ENCODE measurements around the gene PRKG1.

Gene PRKG1

DNA sequence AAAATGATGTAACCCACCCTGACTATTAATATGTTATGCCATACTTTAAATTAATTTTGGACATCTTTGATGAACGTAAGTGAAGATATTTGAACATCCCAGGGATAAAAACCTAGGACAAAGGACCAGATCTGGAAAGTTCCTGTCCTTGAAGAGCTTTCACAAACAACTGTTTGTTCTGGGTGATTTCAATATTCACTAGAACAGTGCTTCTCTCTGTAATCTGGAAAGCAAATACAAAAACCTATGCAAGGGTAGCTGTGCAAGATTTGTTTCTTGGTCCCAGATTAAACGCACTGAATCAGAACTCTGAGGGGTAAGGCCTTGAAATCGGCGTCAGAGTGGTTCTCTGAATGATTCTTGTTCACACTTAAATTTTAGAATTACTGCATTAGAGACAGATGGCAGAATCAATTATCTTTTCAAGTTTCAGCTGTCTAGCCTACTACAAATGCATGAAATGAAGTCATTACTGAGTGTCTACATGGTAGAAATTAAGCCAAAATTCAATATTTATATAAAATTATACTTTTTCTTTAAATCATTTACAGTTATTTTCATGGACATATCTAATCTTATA lies 694.7 kb downstream of the PRKG1 start:
- no peaks in the 10 kb centered on the region for H4K20me1 ChIP-seq (ENCODE audit: insufficient read depth, low read length)
- no peaks in the 10 kb centered on the region for H3K4me1 ChIP-seq (ENCODE audit: insufficient read depth, low read length)
- no peaks in the 10 kb centered on the region for H3K79me2 ChIP-seq (ENCODE audit: insufficient read depth, low read length)
- H3K4me2 ChIP-seq (ENCODE audit: insufficient read depth, low read length): no peak overlapping the region
- H3K9ac ChIP-seq (ENCODE audit: low read depth, low read length): no peak overlapping the region
- no peak for ATAC-seq (ENCODE audit: insufficient read depth, low read depth)
- H3K27me3 ChIP-seq (ENCODE audit: insufficient read depth, low read length, poor library complexity): no peaks in the 10 kb centered on the region
- H3K36me3 ChIP-seq (ENCODE audit: insufficient read depth, low read length): no peaks in the 10 kb centered on the region
- DNase-seq: no peak
- H3K27ac ChIP-seq (ENCODE audit: low read length): no peak overlapping the region
- no peaks in the 10 kb centered on the region for H3K9me3 ChIP-seq (ENCODE audit: insufficient read depth, low read length, severe bottlenecking)
- H3K4me3 ChIP-seq (ENCODE audit: low read depth in 1 of 2, low read length in 2 of 2): no peak overlapping the region
- TF ChIP-seq EZH2 (IDR thresholded peaks at IDR 0.05; ENCODE audit: borderline replicate concordance, low read depth, low read length, severe bottlenecking): no peak
- TF ChIP-seq, protein P1, sequence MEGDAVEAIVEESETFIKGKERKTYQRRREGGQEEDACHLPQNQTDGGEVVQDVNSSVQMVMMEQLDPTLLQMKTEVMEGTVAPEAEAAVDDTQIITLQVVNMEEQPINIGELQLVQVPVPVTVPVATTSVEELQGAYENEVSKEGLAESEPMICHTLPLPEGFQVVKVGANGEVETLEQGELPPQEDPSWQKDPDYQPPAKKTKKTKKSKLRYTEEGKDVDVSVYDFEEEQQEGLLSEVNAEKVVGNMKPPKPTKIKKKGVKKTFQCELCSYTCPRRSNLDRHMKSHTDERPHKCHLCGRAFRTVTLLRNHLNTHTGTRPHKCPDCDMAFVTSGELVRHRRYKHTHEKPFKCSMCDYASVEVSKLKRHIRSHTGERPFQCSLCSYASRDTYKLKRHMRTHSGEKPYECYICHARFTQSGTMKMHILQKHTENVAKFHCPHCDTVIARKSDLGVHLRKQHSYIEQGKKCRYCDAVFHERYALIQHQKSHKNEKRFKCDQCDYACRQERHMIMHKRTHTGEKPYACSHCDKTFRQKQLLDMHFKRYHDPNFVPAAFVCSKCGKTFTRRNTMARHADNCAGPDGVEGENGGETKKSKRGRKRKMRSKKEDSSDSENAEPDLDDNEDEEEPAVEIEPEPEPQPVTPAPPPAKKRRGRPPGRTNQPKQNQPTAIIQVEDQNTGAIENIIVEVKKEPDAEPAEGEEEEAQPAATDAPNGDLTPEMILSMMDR (IDR thresholded peaks at IDR 0.05; ENCODE audit: borderline replicate concordance, extremely low read depth, low read length, poor library complexity, severe bottlenecking): no peak
- H2AFZ ChIP-seq (ENCODE audit: low read depth, low read length): no peak overlapping the region; the same call in 1 of the 2 replicates

- ATAC-seq (ENCODE audit: insufficient read depth, low read depth): no peak
- H3K4me1 ChIP-seq (ENCODE audit: insufficient read depth, low read length): no peaks in the 10 kb centered on the region
- no peak overlapping the region for H3K27ac ChIP-seq (ENCODE audit: low read length)
- no peak overlapping the region for H3K4me2 ChIP-seq (ENCODE audit: insufficient read depth, low read length)
- no peaks in the 10 kb centered on the region for H3K36me3 ChIP-seq (ENCODE audit: insufficient read depth, low read length)
- no peak for TF ChIP-seq EZH2 (IDR thresholded peaks at IDR 0.05; ENCODE audit: borderline replicate concordance, low read depth, low read length, severe bottlenecking)
- TF ChIP-seq, protein P1 (IDR thresholded peaks at IDR 0.05; ENCODE audit: borderline replicate concordance, extremely low read depth, low read length, poor library complexity, severe bottlenecking): no peak
- no peak overlapping the region for H3K9ac ChIP-seq (ENCODE audit: low read depth, low read length)
- H3K27me3 ChIP-seq (ENCODE audit: insufficient read depth, low read length, poor library complexity): no peaks in the 10 kb centered on the region
- no peak overlapping the region for H2AFZ ChIP-seq (ENCODE audit: low read depth, low read length)
- DNase-seq: no peak
- H4K20me1 ChIP-seq (ENCODE audit: insufficient read depth, low read length): no peaks in the 10 kb centered on the region
- no peaks in the 10 kb centered on the region for H3K79me2 ChIP-seq (ENCODE audit: insufficient read depth, low read length)
- no peaks in the 10 kb centered on the region for H3K9me3 ChIP-seq (ENCODE audit: insufficient read depth, low read length, severe bottlenecking)
- no peak overlapping the region for H3K4me3 ChIP-seq (ENCODE audit: low read depth in 1 of 2, low read length in 2 of 2)
Observed at GRCh38 chr10:51770709-51771108, 696.4 kb downstream of the PRKG1 start.

DNA sequence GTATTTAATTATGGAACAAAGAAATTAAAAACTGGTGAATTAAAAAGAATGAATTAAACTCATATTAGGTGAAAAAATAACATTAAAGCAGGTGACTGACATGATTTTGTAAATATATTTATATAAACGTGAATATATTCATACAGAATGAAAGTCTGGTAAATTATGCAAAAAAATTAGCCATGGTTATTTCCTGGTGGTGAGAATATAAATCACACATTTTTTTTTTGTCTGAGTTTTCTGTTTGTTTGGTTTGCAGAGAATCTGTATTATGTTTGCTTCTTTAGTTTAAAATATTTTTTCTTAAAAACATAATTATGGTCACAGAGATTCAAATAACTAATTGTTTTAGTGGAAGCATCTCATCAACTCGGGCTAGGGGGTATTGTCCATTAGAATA lies 698.1 kb downstream of the PRKG1 start:
- Histone ChIP-seq H3K27ac (ENCODE audit: low read length) (no peak overlapping the region), H3K36me3 (ENCODE audit: insufficient read depth, low read length) (no peaks in the 10 kb centered on the region), H3K4me1 (ENCODE audit: insufficient read depth, low read length) (no peaks in the 10 kb centered on the region), H3K9me3 (ENCODE audit: insufficient read depth, low read length, severe bottlenecking) (no peaks in the 10 kb centered on the region), H3K79me2 (ENCODE audit: insufficient read depth, low read length) (no peaks in the 10 kb centered on the region), H3K4me2 (ENCODE audit: insufficient read depth, low read length) (no peak overlapping the region), H4K20me1 (ENCODE audit: insufficient read depth, low read length) (no peaks in the 10 kb centered on the region), H3K27me3 (ENCODE audit: insufficient read depth, low read length, poor library complexity) (no peaks in the 10 kb centered on the region), H3K4me3 (ENCODE audit: low read depth in 1 of 2, low read length in 2 of 2) (no peak overlapping the region), H3K9ac (ENCODE audit: low read depth, low read length) (no peak overlapping the region), H2AFZ (ENCODE audit: low read depth, low read length) (no peak overlapping the region)
- DNase-seq (no peak), ATAC-seq (ENCODE audit: insufficient read depth, low read depth) (no peak)
- TF ChIP-seq EZH2 (IDR thresholded peaks at IDR 0.05; ENCODE audit: borderline replicate concordance, low read depth, low read length, severe bottlenecking): no peak

GRCh38 chr10:51773681-51774080 lies 699.4 kb downstream of the PRKG1 start:
- H4K20me1 ChIP-seq (ENCODE audit: insufficient read depth, low read length): no peaks in the 10 kb centered on the region
- no peak for ATAC-seq (ENCODE audit: insufficient read depth, low read depth)
- no peak for DNase-seq
- H3K79me2 ChIP-seq (ENCODE audit: insufficient read depth, low read length): no peaks in the 10 kb centered on the region
- no peaks in the 10 kb centered on the region for H3K9me3 ChIP-seq (ENCODE audit: insufficient read depth, low read length, severe bottlenecking)
- H3K4me1 ChIP-seq (ENCODE audit: insufficient read depth, low read length): no peaks in the 10 kb centered on the region
- H3K4me3 ChIP-seq (ENCODE audit: low read depth in 1 of 2, low read length in 2 of 2): no peak overlapping the region
- no peak overlapping the region for H3K27ac ChIP-seq (ENCODE audit: low read length)
- H3K27me3 ChIP-seq (ENCODE audit: insufficient read depth, low read length, poor library complexity): no peaks in the 10 kb centered on the region
- no peak overlapping the region for H3K9ac ChIP-seq (ENCODE audit: low read depth, low read length)
- H3K4me2 ChIP-seq (ENCODE audit: insufficient read depth, low read length): no peak overlapping the region
- no peak for TF ChIP-seq EZH2 (IDR thresholded peaks at IDR 0.05; ENCODE audit: borderline replicate concordance, low read depth, low read length, severe bottlenecking)
- TF ChIP-seq, protein P1 (IDR thresholded peaks at IDR 0.05; ENCODE audit: borderline replicate concordance, extremely low read depth, low read length, poor library complexity, severe bottlenecking): no peak
- H2AFZ ChIP-seq (ENCODE audit: low read depth, low read length): no peak overlapping the region
- H3K36me3 ChIP-seq (ENCODE audit: insufficient read depth, low read length): no peaks in the 10 kb centered on the region
